HepG2 (cell line): Measurements from ENCODE around the gene TMEM217. TPM values are rescaled to one million over a fixed set of nuclear protein-coding genes. Genes with fewer than 3 reads are reported as not detected.
A peak's percentile ranks its signal among the peaks of the same experiment; 100 is the strongest.

ENCODE experiments used
- CCDC6 ChIP-seq: sonication (generic); formaldehyde crosslinking; IDR thresholded peaks from 2 replicates; pipeline ENCODE4 v1.8.1; 2022; ENCODE audit warnings: mild to moderate bottlenecking, missing genetic modification reagents, moderate library complexity
- HNRNPK ChIP-seq: fragments of 200-400 bp; formaldehyde crosslinking; IDR thresholded peaks from 2 replicates; pipeline ENCODE4 v1.6.1; 2018; ENCODE audit warnings: low read length, low read depth, moderate library complexity, mild to moderate bottlenecking; ENCODE audit not compliant: poor library complexity, severe bottlenecking
- HNRNPUL1 ChIP-seq: fragments of 200-400 bp; formaldehyde crosslinking; IDR thresholded peaks from 2 replicates; pipeline ENCODE4 v1.6.1; 2017; ENCODE audit warnings: low read depth, mild to moderate bottlenecking, low read length, moderate library complexity
- HOXD1 ChIP-seq: sonication (generic); formaldehyde crosslinking; IDR thresholded peaks from 2 replicates; pipeline ENCODE4 v1.5.0; 2020; ENCODE audit warnings: missing genetic modification reagents
- KLF13 ChIP-seq: sonication (generic); formaldehyde crosslinking; IDR thresholded peaks from 2 replicates; pipeline ENCODE4 v1.4.0; 2020; ENCODE audit warnings: mild to moderate bottlenecking, missing genetic modification reagents
- KLF15 ChIP-seq: sonication (generic); formaldehyde crosslinking; IDR thresholded peaks from 2 replicates; pipeline ENCODE4 v1.8.1; 2023; ENCODE audit warnings: borderline replicate concordance, mild to moderate bottlenecking, inconsistent platforms, missing genetic modification reagents, mixed read lengths
- MTA1 ChIP-seq: sonication (generic); formaldehyde crosslinking; IDR thresholded peaks from 2 replicates; pipeline ENCODE4 v1.4.0; 2020; ENCODE audit warnings: missing genetic modification reagents, mild to moderate bottlenecking, borderline replicate concordance
- SIX1 ChIP-seq: sonication (generic); formaldehyde crosslinking; IDR thresholded peaks from 2 replicates; pipeline ENCODE4 v1.4.0; 2020; ENCODE audit warnings: missing genetic modification reagents, borderline replicate concordance
- ZNF546 ChIP-seq: sonication (generic); formaldehyde crosslinking; conservative IDR thresholded peaks from 2 replicates; pipeline ENCODE4 v1.8.1; 2023; ENCODE audit warnings: mild to moderate bottlenecking, missing genetic modification reagents
- ZNF75D ChIP-seq: sonication (generic); formaldehyde crosslinking; IDR thresholded peaks from 2 replicates; pipeline ENCODE4 v1.8.1; 2023; ENCODE audit warnings: missing genetic modification reagents, mild to moderate bottlenecking, borderline replicate concordance
- polyA plus RNA-seq, 8 experiments: library from polyadenylated mRNA; depleted of rRNA in 3 of 8; stranded (reverse) in 7 of 8; unstranded in 1 of 8; fragments of >200 nt; fragmentation: Illumina TruSeq in 4 of 8; extraction: Trizol in 4 of 8; gene quantifications; 2 replicates each; pipeline versions ENCODE4 v1.2.1 to v1.2.3, GENCODE V29; 2011 to 2016; ENCODE audit warnings: low read depth in 4 of 8, missing spikeins in 1 of 8, mixed read lengths in 1 of 8; ENCODE audit not compliant: insufficient read depth in 1 of 8
- total RNA-seq, 5 experiments: library from RNA; depleted of rRNA; stranded (reverse); fragments of >200 nt; fragmentation: Illumina TruSeq; extraction: Trizol; gene quantifications; 2 replicates each; pipeline ENCODE4 v1.2.3, GENCODE V29; 2016; ENCODE audit warnings: low read depth in 1 of 5
- TF ChIP-seq, protein P1 (sequence below): sonication (generic); formaldehyde crosslinking; conservative IDR thresholded peaks from 2 replicates; pipeline ENCODE4 v1.5.0; 2020; ENCODE audit warnings: missing genetic modification reagents
- TF ChIP-seq, protein P2 (sequence below): sonication (generic); formaldehyde crosslinking; IDR thresholded peaks from 2 replicates; pipeline ENCODE4 v1.5.0; 2020; ENCODE audit warnings: mild to moderate bottlenecking, missing genetic modification reagents
- TF ChIP-seq, protein P3 (sequence below): IDR thresholded peaks from 2 replicates; pipeline ENCODE4 v1.4.0; 2020; ENCODE audit warnings: mild to moderate bottlenecking, missing genetic modification reagents
- TF ChIP-seq, protein P4 (sequence below): sonication (generic); formaldehyde crosslinking; IDR thresholded peaks from 2 replicates; pipeline ENCODE4 v1.8.0; 2022; ENCODE audit warnings: mild to moderate bottlenecking, missing genetic modification reagents; ENCODE audit not compliant: insufficient replicate concordance

TMEM217 gene
- total and polyA plus RNA-seq, 2 of the 13 experiments (the other 11 are each of a cell fraction or from before 2014, with no cell fraction given): 2.3 to 3.4 TPM

DNA sequence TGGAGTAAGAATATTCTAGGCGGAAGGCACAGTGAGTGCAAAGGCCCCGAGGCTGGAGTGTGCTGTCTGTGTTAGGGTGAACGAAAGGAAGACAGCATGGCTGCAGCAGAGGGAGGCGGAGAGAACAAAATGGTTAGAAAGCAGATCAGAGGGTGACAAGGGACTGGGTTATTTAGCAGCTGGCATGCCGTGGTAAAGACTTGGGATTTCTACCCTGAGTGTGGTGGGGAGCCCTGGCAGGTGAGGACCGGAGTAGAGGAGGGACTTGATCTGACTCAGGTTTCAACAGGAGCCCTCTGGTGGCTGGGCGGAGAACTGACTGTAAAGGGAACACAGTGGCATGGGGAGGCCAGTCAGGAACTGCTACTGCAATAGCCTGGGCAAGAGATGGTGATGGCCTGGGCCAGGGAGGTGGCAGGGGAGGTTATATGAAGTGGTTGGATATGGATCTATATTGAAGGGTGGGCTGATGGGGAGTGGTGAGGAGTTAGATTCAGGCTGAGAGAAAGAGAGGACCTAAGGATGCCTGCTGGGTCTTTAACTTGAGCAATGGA, 50.0 kb downstream of the TMEM217 start (continued):
- TF ChIP-seq, protein P1, sequence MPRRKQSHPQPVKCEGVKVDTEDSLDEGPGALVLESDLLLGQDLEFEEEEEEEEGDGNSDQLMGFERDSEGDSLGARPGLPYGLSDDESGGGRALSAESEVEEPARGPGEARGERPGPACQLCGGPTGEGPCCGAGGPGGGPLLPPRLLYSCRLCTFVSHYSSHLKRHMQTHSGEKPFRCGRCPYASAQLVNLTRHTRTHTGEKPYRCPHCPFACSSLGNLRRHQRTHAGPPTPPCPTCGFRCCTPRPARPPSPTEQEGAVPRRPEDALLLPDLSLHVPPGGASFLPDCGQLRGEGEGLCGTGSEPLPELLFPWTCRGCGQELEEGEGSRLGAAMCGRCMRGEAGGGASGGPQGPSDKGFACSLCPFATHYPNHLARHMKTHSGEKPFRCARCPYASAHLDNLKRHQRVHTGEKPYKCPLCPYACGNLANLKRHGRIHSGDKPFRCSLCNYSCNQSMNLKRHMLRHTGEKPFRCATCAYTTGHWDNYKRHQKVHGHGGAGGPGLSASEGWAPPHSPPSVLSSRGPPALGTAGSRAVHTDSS (CRISPR knock-in tag): no peak
- TF ChIP-seq, protein P2, sequence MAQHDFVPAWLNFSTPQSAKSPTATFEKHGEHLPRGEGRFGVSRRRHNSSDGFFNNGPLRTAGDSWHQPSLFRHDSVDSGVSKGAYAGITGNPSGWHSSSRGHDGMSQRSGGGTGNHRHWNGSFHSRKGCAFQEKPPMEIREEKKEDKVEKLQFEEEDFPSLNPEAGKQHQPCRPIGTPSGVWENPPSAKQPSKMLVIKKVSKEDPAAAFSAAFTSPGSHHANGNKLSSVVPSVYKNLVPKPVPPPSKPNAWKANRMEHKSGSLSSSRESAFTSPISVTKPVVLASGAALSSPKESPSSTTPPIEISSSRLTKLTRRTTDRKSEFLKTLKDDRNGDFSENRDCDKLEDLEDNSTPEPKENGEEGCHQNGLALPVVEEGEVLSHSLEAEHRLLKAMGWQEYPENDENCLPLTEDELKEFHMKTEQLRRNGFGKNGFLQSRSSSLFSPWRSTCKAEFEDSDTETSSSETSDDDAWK: no peak
- no peak for TF ChIP-seq KLF13
- no peak for TF ChIP-seq ZNF546
- TF ChIP-seq KLF15 (CRISPR knock-in tag): no peak
- TF ChIP-seq HOXD1: no peak
- TF ChIP-seq HNRNPK: no peak
- no peak for TF ChIP-seq CCDC6 (CRISPR knock-in tag)
- no peak for TF ChIP-seq MTA1 (CRISPR knock-in tag)
- TF ChIP-seq HNRNPUL1: no peak
- TF ChIP-seq, protein P3, sequence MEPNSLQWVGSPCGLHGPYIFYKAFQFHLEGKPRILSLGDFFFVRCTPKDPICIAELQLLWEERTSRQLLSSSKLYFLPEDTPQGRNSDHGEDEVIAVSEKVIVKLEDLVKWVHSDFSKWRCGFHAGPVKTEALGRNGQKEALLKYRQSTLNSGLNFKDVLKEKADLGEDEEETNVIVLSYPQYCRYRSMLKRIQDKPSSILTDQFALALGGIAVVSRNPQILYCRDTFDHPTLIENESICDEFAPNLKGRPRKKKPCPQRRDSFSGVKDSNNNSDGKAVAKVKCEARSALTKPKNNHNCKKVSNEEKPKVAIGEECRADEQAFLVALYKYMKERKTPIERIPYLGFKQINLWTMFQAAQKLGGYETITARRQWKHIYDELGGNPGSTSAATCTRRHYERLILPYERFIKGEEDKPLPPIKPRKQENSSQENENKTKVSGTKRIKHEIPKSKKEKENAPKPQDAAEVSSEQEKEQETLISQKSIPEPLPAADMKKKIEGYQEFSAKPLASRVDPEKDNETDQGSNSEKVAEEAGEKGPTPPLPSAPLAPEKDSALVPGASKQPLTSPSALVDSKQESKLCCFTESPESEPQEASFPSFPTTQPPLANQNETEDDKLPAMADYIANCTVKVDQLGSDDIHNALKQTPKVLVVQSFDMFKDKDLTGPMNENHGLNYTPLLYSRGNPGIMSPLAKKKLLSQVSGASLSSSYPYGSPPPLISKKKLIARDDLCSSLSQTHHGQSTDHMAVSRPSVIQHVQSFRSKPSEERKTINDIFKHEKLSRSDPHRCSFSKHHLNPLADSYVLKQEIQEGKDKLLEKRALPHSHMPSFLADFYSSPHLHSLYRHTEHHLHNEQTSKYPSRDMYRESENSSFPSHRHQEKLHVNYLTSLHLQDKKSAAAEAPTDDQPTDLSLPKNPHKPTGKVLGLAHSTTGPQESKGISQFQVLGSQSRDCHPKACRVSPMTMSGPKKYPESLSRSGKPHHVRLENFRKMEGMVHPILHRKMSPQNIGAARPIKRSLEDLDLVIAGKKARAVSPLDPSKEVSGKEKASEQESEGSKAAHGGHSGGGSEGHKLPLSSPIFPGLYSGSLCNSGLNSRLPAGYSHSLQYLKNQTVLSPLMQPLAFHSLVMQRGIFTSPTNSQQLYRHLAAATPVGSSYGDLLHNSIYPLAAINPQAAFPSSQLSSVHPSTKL: peak; percentile 52
- TF ChIP-seq ZNF75D: no peak
- TF ChIP-seq, protein P4, sequence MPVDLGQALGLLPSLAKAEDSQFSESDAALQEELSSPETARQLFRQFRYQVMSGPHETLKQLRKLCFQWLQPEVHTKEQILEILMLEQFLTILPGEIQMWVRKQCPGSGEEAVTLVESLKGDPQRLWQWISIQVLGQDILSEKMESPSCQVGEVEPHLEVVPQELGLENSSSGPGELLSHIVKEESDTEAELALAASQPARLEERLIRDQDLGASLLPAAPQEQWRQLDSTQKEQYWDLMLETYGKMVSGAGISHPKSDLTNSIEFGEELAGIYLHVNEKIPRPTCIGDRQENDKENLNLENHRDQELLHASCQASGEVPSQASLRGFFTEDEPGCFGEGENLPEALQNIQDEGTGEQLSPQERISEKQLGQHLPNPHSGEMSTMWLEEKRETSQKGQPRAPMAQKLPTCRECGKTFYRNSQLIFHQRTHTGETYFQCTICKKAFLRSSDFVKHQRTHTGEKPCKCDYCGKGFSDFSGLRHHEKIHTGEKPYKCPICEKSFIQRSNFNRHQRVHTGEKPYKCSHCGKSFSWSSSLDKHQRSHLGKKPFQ (CRISPR knock-in tag): no peak
- TF ChIP-seq SIX1 (CRISPR knock-in tag): peak; percentile 55; the same call in 1 of the 2 replicates
